HepG2 (cell line): ENCODE results near the gene ZNF212. TPM values are rescaled to one million over a fixed set of nuclear protein-coding genes. Genes with fewer than 3 reads are reported as not detected.

Experiments used
- ATAC-seq: fragments of 200-7000 bp; cut with Tn5 transposase; 3 replicates; pipeline ENCODE4 v1.9.1; 2020; ENCODE audit warnings: mild to moderate bottlenecking, moderate library complexity
- BruUV-seq: library from RNA; stranded (reverse); fragments of 400-500 nt; replicated peaks from 2 replicates; lab custom pipeline; 2021; lab: Mats Ljungman, UMichigan
- CTCF ChIA-PET: fragments of 300-600 bp; formaldehyde crosslinking; extraction: SDS; loops from one replicate; lab custom pipeline; 2021; ENCODE audit warnings: low total read pairs, inconsistent platforms, low intra/inter-chr PET ratio; lab: Yijun Ruan, JAX
- POLR2A ChIA-PET: fragments of 350-600 bp; sonication (Branson Sonifier 250); formaldehyde crosslinking; loops from one replicate; lab custom pipeline; 2020; ENCODE audit warnings: antibody characterized with exemption, inconsistent platforms; lab: Yijun Ruan, JAX
- DNase-seq: peaks from one replicate; pipeline ENCODE4 v3.0.0-alpha.2; 2015; ENCODE audit warnings: low spot score
- FAIRE-seq: peaks from 3 replicates; lab custom pipeline; 2011; peaks lifted over from hg19 to GRCh38; lab: Jason Lieb, UNC
- H2AFZ ChIP-seq: one replicate; pipeline ENCODE4 v1.6.1; 2011; ENCODE audit warnings: low read length, inconsistent platforms
- H3K27ac ChIP-seq: fragments of 300-600 bp; 3 replicates; pipeline ENCODE4 v1.8.0; 2011; ENCODE audit warnings: mixed run types, mild to moderate bottlenecking, mixed read lengths, low read length, inconsistent platforms; ENCODE audit not compliant: insufficient read depth; ENCODE audit errors: extremely low read length
- H3K27me3 ChIP-seq, 2 experiments: fragments of 200-600 bp in 1 of 2; 2 replicates in 1 of 2; 3 replicates in 1 of 2; pipeline versions ENCODE4 v1.6.0 to v1.8.0; 2011; ENCODE audit warnings: low read length in 2 of 2, mild to moderate bottlenecking in 2 of 2, moderate library complexity in 2 of 2, inconsistent platforms in 1 of 2; ENCODE audit not compliant: insufficient read depth in 2 of 2, control insufficient read depth in 1 of 2
- H3K36me3 ChIP-seq, 2 experiments: fragments of 200-600 bp in 1 of 2; replicated peaks in 1 of 2; 2 replicates in 1 of 2; 3 replicates in 1 of 2; pipeline versions ENCODE4 v1.5.1 to v1.8.0; 2011; ENCODE audit warnings: low read length in 2 of 2, inconsistent platforms in 1 of 2; ENCODE audit not compliant: insufficient read depth in 2 of 2, control insufficient read depth in 1 of 2
- H3K4me1 ChIP-seq: 2 replicates; pipeline ENCODE4 v1.5.1; 2012; ENCODE audit warnings: low read length, inconsistent platforms; ENCODE audit not compliant: insufficient read depth
- H3K4me2 ChIP-seq: 2 replicates; pipeline ENCODE4 v1.6.0; 2011; ENCODE audit warnings: low read depth, low read length, inconsistent platforms
- H3K4me3 ChIP-seq, 3 experiments: fragments of 200-600 bp in 1 of 3; sonication (generic), shearing (Covaris generic) in 1 of 3; replicated peaks in 1 of 3; 2 replicates each; pipeline ENCODE4 v1.5.1; 2011 to 2016; ENCODE audit warnings: low read length in 3 of 3, inconsistent platforms in 2 of 3, low read depth in 2 of 3, mild to moderate bottlenecking in 2 of 3, control low read depth in 1 of 3, mixed read lengths in 1 of 3; ENCODE audit not compliant: insufficient read depth in 1 of 3
- H3K79me2 ChIP-seq: one replicate; pipeline ENCODE4 v1.6.1; 2011; ENCODE audit warnings: low read length, inconsistent platforms; ENCODE audit not compliant: insufficient read depth
- H3K9ac ChIP-seq: 2 replicates; pipeline ENCODE4 v1.6.0; 2011; ENCODE audit warnings: mild to moderate bottlenecking, low read depth, low read length, inconsistent platforms; ENCODE audit not compliant: insufficient read depth
- H3K9me3 ChIP-seq: 2 replicates; pipeline ENCODE4 v1.5.1; 2012; ENCODE audit warnings: mild to moderate bottlenecking, low read length
- H4K20me1 ChIP-seq: 2 replicates; pipeline ENCODE4 v1.6.0; 2011; ENCODE audit warnings: inconsistent platforms, mild to moderate bottlenecking, low read length, moderate library complexity; ENCODE audit not compliant: insufficient read depth
- CBX1 ChIP-seq: IDR thresholded peaks from one replicate; pipeline ENCODE4 v1.6.1; 2016; ENCODE audit warnings: antibody characterized with exemption, low read depth
- CENPT ChIP-seq: sonication (generic); formaldehyde crosslinking; IDR thresholded peaks from 2 replicates; pipeline ENCODE4 v1.8.0; 2022; ENCODE audit warnings: low read depth, mild to moderate bottlenecking, moderate library complexity, missing genetic modification reagents
- KDM5A ChIP-seq: fragments of 200-600 bp; sonication (generic); IDR thresholded peaks from 2 replicates; pipeline ENCODE4 v1.7.0; 2018; ENCODE audit warnings: antibody characterized with exemption, mild to moderate bottlenecking, low read length, borderline replicate concordance
- MAF1 ChIP-seq: sonication (generic); formaldehyde crosslinking; IDR thresholded peaks from 2 replicates; pipeline ENCODE4 v1.5.0; 2020; ENCODE audit warnings: missing genetic modification reagents, borderline replicate concordance
- PCBP2 ChIP-seq: fragments of 200-400 bp; formaldehyde crosslinking; optimal IDR thresholded peaks from 2 replicates; pipeline ENCODE3; 2018; ENCODE audit warnings: low read length, low read depth; ENCODE audit not compliant: poor library complexity, severe bottlenecking
- RAD21 ChIP-seq: fragments of 450-650 bp; formaldehyde crosslinking; IDR thresholded peaks from 2 replicates; pipeline ENCODE4 v1.5.0; 2020; ENCODE audit warnings: mild to moderate bottlenecking
- SIX4 ChIP-seq: sonication (generic); formaldehyde crosslinking; IDR thresholded peaks from 2 replicates; pipeline ENCODE4 v1.4.0; 2020; ENCODE audit warnings: missing genetic modification reagents
- SRSF4 ChIP-seq: fragments of 200-400 bp; formaldehyde crosslinking; IDR thresholded peaks from one replicate; pipeline ENCODE4 v1.6.1; 2018; ENCODE audit warnings: mild to moderate bottlenecking, low read depth, low read length, moderate library complexity; ENCODE audit not compliant: poor library complexity, severe bottlenecking
- ZNF17 ChIP-seq: sonication (generic); formaldehyde crosslinking; IDR thresholded peaks from 2 replicates; pipeline ENCODE4 v1.5.0; 2020; ENCODE audit warnings: mild to moderate bottlenecking, missing genetic modification reagents
- ZNF205 ChIP-seq: IDR thresholded peaks from 2 replicates; pipeline ENCODE4 v1.6.1; 2018; ENCODE audit warnings: missing biosample characterization, missing genetic modification reagents
- ZNF839 ChIP-seq: sonication (generic); formaldehyde crosslinking; IDR thresholded peaks from 2 replicates; pipeline ENCODE4 v1.4.0; 2020; ENCODE audit warnings: missing genetic modification reagents, mild to moderate bottlenecking, borderline replicate concordance
- ZNF841 ChIP-seq: sonication (generic); formaldehyde crosslinking; IDR thresholded peaks from 2 replicates; pipeline ENCODE4 v1.8.1; 2023; ENCODE audit warnings: missing genetic modification reagents, borderline replicate concordance
- WGBS: methylation state at CpG from one replicate; pipeline ENCODE4 v1.1.6; 2017; ENCODE audit warnings: low lambda C conversion rate; 5-methylcytosine and 5-hydroxymethylcytosine counted together
- in situ Hi-C: cut with HindIII; loops from 2 replicates; pipeline ENCODE4 v1.10.0; 2017; ENCODE audit warnings: low pct_unique_long_range_greater_than_20kb; ENCODE audit not compliant: extremely low pct_ligation_motif_present
- intact Hi-C: fragments of 100-400 bp; cut with micrococcal nuclease; formaldehyde crosslinking; loops from one replicate; pipeline ENCODE4 v1.10.0; 2022; ENCODE audit not compliant: unreplicated experiment
- polyA plus RNA-seq, 8 experiments: library from polyadenylated mRNA; depleted of rRNA in 3 of 8; stranded (reverse) in 7 of 8; unstranded in 1 of 8; fragments of >200 nt; fragmentation: Illumina TruSeq in 4 of 8; extraction: Trizol in 4 of 8; gene quantifications; 2 replicates each; pipeline versions ENCODE4 v1.2.1 to v1.2.3, GENCODE V29; 2011 to 2016; ENCODE audit warnings: low read depth in 4 of 8, missing spikeins in 1 of 8, mixed read lengths in 1 of 8; ENCODE audit not compliant: insufficient read depth in 1 of 8
- total RNA-seq, 5 experiments: library from RNA; depleted of rRNA; stranded (reverse); fragments of >200 nt; fragmentation: Illumina TruSeq; extraction: Trizol; gene quantifications; 2 replicates each; pipeline ENCODE4 v1.2.3, GENCODE V29; 2016; ENCODE audit warnings: low read depth in 1 of 5
- TF ChIP-seq, protein P1 (sequence below): sonication (generic); formaldehyde crosslinking; IDR thresholded peaks from 2 replicates; pipeline ENCODE4 v1.4.0; 2020; ENCODE audit warnings: missing genetic modification reagents, borderline replicate concordance
- TF ChIP-seq, protein P2 (sequence below), 2 experiments: IDR thresholded peaks; 2 replicates each; pipeline ENCODE4 v1.6.1; 2011 to 2012; ENCODE audit warnings: low read length in 2 of 2, borderline replicate concordance in 1 of 2, low read depth in 1 of 2, mild to moderate bottlenecking in 1 of 2, moderate library complexity in 1 of 2

ZNF212 gene
- total and polyA plus RNA-seq, 2 of the 13 experiments (the other 11 are each of a cell fraction or from before 2014, with no cell fraction given) = 2.6 to 3.8 TPM

DNA sequence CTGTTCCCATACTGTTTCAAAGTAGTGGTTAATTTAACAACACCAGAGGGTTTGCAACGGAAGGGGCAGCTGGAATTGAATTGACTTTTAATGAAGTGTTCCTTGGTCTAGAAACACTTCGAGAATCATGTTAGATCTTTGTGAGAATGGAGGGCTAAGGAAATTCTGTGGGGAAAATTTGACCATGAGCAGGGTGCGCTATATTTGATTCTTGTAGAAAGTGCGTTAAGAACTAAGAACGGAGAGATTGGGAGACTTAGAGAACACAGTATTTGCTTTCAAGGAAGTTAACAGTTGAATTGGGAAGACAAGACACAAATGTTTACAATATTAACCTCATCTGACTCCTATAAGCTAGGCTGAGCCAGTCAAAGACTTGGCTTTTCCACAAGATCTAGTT, 1.2 kb downstream of the ZNF212 start (continued):
- TF ChIP-seq, protein P1, sequence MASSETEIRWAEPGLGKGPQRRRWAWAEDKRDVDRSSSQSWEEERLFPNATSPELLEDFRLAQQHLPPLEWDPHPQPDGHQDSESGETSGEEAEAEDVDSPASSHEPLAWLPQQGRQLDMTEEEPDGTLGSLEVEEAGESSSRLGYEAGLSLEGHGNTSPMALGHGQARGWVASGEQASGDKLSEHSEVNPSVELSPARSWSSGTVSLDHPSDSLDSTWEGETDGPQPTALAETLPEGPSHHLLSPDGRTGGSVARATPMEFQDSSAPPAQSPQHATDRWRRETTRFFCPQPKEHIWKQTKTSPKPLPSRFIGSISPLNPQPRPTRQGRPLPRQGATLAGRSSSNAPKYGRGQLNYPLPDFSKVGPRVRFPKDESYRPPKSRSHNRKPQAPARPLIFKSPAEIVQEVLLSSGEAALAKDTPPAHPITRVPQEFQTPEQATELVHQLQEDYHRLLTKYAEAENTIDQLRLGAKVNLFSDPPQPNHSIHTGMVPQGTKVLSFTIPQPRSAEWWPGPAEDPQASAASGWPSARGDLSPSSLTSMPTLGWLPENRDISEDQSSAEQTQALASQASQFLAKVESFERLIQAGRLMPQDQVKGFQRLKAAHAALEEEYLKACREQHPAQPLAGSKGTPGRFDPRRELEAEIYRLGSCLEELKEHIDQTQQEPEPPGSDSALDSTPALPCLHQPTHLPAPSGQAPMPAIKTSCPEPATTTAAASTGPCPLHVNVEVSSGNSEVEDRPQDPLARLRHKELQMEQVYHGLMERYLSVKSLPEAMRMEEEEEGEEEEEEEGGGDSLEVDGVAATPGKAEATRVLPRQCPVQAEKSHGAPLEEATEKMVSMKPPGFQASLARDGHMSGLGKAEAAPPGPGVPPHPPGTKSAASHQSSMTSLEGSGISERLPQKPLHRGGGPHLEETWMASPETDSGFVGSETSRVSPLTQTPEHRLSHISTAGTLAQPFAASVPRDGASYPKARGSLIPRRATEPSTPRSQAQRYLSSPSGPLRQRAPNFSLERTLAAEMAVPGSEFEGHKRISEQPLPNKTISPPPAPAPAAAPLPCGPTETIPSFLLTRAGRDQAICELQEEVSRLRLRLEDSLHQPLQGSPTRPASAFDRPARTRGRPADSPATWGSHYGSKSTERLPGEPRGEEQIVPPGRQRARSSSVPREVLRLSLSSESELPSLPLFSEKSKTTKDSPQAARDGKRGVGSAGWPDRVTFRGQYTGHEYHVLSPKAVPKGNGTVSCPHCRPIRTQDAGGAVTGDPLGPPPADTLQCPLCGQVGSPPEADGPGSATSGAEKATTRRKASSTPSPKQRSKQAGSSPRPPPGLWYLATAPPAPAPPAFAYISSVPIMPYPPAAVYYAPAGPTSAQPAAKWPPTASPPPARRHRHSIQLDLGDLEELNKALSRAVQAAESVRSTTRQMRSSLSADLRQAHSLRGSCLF (CRISPR knock-in tag) = no peak
- TF ChIP-seq KDM5A (no peak), ZNF17 (CRISPR knock-in tag) (no peak), RAD21 (no peak), ZNF205 (CRISPR knock-in tag) (no peak), CENPT (CRISPR knock-in tag) (no peak)

DNA sequence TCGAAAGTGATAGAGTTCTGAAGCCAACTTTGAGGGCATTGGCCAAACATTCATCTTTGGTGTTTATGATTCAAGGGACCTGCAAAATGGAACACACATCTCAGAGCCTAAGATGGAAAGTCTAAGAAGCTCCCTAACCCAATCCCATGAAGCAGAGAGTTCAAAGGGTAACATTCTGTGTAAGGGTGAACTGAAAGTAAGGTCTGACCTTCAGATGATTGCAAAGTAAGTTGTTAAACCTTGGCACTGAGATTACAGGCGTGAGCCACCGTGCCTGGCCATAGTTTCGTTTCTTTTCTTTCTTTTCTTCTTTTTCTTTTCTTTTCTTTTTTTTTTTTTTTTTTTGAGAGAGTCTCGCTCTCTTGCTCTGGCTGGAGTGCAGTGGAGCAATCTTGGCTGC, 2.2 kb downstream of the ZNF212 start:
- H3K9ac ChIP-seq = no peak overlapping the region
- no peak overlapping the region for H3K4me3 ChIP-seq
- peaks cover 4% of the 10 kb centered on the region; the same call in 1 of the 2 replicates for H4K20me1 ChIP-seq
- no TSS peak for BruUV-seq
- POLR2A ChIA-PET = no interaction called here
- peaks cover 0 to 6% of the 10 kb centered on the region in 2 experiments; a peak in 2 of 5 replicates for H3K36me3 ChIP-seq
- TF ChIP-seq PCBP2 = no peak
- TF ChIP-seq SRSF4 = no peak
- TF ChIP-seq RAD21 = no peak
- no peak for TF ChIP-seq SIX4 (CRISPR knock-in tag)
- TF ChIP-seq, protein P2, sequence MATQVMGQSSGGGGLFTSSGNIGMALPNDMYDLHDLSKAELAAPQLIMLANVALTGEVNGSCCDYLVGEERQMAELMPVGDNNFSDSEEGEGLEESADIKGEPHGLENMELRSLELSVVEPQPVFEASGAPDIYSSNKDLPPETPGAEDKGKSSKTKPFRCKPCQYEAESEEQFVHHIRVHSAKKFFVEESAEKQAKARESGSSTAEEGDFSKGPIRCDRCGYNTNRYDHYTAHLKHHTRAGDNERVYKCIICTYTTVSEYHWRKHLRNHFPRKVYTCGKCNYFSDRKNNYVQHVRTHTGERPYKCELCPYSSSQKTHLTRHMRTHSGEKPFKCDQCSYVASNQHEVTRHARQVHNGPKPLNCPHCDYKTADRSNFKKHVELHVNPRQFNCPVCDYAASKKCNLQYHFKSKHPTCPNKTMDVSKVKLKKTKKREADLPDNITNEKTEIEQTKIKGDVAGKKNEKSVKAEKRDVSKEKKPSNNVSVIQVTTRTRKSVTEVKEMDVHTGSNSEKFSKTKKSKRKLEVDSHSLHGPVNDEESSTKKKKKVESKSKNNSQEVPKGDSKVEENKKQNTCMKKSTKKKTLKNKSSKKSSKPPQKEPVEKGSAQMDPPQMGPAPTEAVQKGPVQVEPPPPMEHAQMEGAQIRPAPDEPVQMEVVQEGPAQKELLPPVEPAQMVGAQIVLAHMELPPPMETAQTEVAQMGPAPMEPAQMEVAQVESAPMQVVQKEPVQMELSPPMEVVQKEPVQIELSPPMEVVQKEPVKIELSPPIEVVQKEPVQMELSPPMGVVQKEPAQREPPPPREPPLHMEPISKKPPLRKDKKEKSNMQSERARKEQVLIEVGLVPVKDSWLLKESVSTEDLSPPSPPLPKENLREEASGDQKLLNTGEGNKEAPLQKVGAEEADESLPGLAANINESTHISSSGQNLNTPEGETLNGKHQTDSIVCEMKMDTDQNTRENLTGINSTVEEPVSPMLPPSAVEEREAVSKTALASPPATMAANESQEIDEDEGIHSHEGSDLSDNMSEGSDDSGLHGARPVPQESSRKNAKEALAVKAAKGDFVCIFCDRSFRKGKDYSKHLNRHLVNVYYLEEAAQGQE (IDR thresholded peaks at IDR 0.05; ENCODE audit: borderline replicate concordance in 1 of 2, low read depth in 1 of 2, low read length in 2 of 2) = no peak
- no peak for TF ChIP-seq CBX1
- TF ChIP-seq MAF1 (CRISPR knock-in tag) = no peak
- TF ChIP-seq ZNF839 (CRISPR knock-in tag) = no peak
- TF ChIP-seq ZNF841 (CRISPR knock-in tag) = no peak
- H3K4me2 ChIP-seq = 0 out of 2 replicates have a peak overlapping the region, but pooled peaks have one; percentile 29
- H2AFZ ChIP-seq = no peak overlapping the region
- H3K79me2 ChIP-seq = peaks cover 26% of the 10 kb centered on the region
- in situ Hi-C loops = no loop called here
- intact Hi-C loops = no loop called here
- no peaks in the 10 kb centered on the region; a peak in 1 of 5 replicates for H3K27me3 ChIP-seq
- CTCF ChIA-PET = no interaction called here
- ATAC-seq (no peak), FAIRE-seq (no peak), DNase-seq (no peak)
- peaks cover 44% of the 10 kb centered on the region for H3K4me1 ChIP-seq
- H3K27ac ChIP-seq = no peak overlapping the region
- WGBS = 84% methylated on average over 5 of the region's 5 CpGs
- no peaks in the 10 kb centered on the region for H3K9me3 ChIP-seq
